SK-N-SH treated with all-trans-retinoic acid at 6 μM for 48 hours (cell line): Measurements from ENCODE around the gene STK39.

ENCODE experiments used
- ATAC-seq: fragments of 200-7000 bp; cut with Tn5 transposase; 3 replicates; pipeline ENCODE4 v1.9.1; 2020; ENCODE audit warnings: mild to moderate bottlenecking, moderate library complexity
- ARNTL ChIP-seq: fragments of 450-650 bp; formaldehyde crosslinking; IDR thresholded peaks from 2 replicates; pipeline ENCODE4 v1.5.0; 2020; ENCODE audit warnings: low read depth, mild to moderate bottlenecking, moderate library complexity, borderline replicate concordance
- BACH2 ChIP-seq: fragments of 250-450 bp; sonication (Bioruptor Pico); IDR thresholded peaks from 2 replicates; pipeline ENCODE4 v1.9.0; 2021; ENCODE audit warnings: mild to moderate bottlenecking, borderline replicate concordance
- CSDC2 ChIP-seq: fragments of 250-450 bp; sonication (Bioruptor Pico); IDR thresholded peaks from 2 replicates; pipeline ENCODE4 v1.5.0; 2020; ENCODE audit warnings: mild to moderate bottlenecking, moderate library complexity
- ESRRG ChIP-seq: fragments of 250-450 bp; sonication (Bioruptor Pico); IDR thresholded peaks from 2 replicates; pipeline ENCODE4 v1.6.1; 2021; ENCODE audit warnings: mild to moderate bottlenecking
- GLIS3 ChIP-seq: fragments of 250-450 bp; sonication (Bioruptor Pico); IDR thresholded peaks from 2 replicates; pipeline ENCODE4 v1.5.0; 2020; ENCODE audit warnings: mild to moderate bottlenecking, moderate library complexity
- ISL1 ChIP-seq: fragments of 250-450 bp; sonication (Bioruptor Pico); IDR thresholded peaks from 2 replicates; pipeline ENCODE4 v2.1.2; 2022; ENCODE audit warnings: mild to moderate bottlenecking, moderate library complexity
- OSR1 ChIP-seq: fragments of 250-450 bp; sonication (Bioruptor Pico); IDR thresholded peaks from 2 replicates; pipeline ENCODE4 v1.8.0; 2022; ENCODE audit warnings: moderate library complexity, mild to moderate bottlenecking, inconsistent platforms
- PPARA ChIP-seq: fragments of 250-450 bp; sonication (Bioruptor Pico); IDR thresholded peaks from 2 replicates; pipeline ENCODE4 v1.5.0; 2020; ENCODE audit warnings: mild to moderate bottlenecking, borderline replicate concordance
- RARB ChIP-seq: fragments of 250-450 bp; sonication (Bioruptor Pico); IDR thresholded peaks from 2 replicates; pipeline ENCODE4 v1.8.0; 2021; ENCODE audit warnings: mild to moderate bottlenecking, moderate library complexity
- SNAI2 ChIP-seq: fragments of 250-450 bp; sonication (Bioruptor Pico); IDR thresholded peaks from 2 replicates; pipeline ENCODE4 v1.5.0; 2020; ENCODE audit warnings: mild to moderate bottlenecking, moderate library complexity
- TCF4 ChIP-seq: fragments of 250-450 bp; sonication (Bioruptor Pico); IDR thresholded peaks from 2 replicates; pipeline ENCODE4 v1.8.0; 2021; ENCODE audit warnings: mild to moderate bottlenecking, moderate library complexity, borderline replicate concordance
- TOX ChIP-seq: fragments of 250-450 bp; sonication (Bioruptor Pico); IDR thresholded peaks from 2 replicates; pipeline ENCODE4 v1.8.0; 2021; ENCODE audit warnings: mild to moderate bottlenecking, moderate library complexity, borderline replicate concordance
- ZC3H10 ChIP-seq: fragments of 250-450 bp; sonication (Bioruptor Pico); IDR thresholded peaks from 2 replicates; pipeline ENCODE4 v1.5.1; 2021; ENCODE audit warnings: mild to moderate bottlenecking, moderate library complexity
- ZFP3 ChIP-seq: fragments of 250-450 bp; sonication (Bioruptor Pico); IDR thresholded peaks from 2 replicates; pipeline ENCODE4 v1.5.0; 2020; ENCODE audit warnings: mild to moderate bottlenecking, moderate library complexity
- ZFP30 ChIP-seq: fragments of 450-650 bp; formaldehyde crosslinking; IDR thresholded peaks from 2 replicates; pipeline ENCODE4 v1.5.0; 2022; ENCODE audit warnings: mild to moderate bottlenecking, moderate library complexity
- ZNF565 ChIP-seq: fragments of 450-650 bp; formaldehyde crosslinking; conservative IDR thresholded peaks from 2 replicates; pipeline ENCODE4 v1.5.0; 2020; ENCODE audit warnings: low read depth, mild to moderate bottlenecking, moderate library complexity
- ZNF70 ChIP-seq: fragments of 450-650 bp; formaldehyde crosslinking; IDR thresholded peaks from 2 replicates; pipeline ENCODE4 v1.5.0; 2020; ENCODE audit warnings: mild to moderate bottlenecking, moderate library complexity
- ZNF8 ChIP-seq: fragments of 450-650 bp; formaldehyde crosslinking; IDR thresholded peaks from 2 replicates; pipeline ENCODE4 v1.5.0; 2020; ENCODE audit warnings: mild to moderate bottlenecking, moderate library complexity
- TF ChIP-seq, protein P1 (sequence below): fragments of 250-450 bp; sonication (Bioruptor Pico); IDR thresholded peaks from 2 replicates; pipeline ENCODE4 v1.5.1; 2021; ENCODE audit warnings: mild to moderate bottlenecking, moderate library complexity
- TF ChIP-seq, protein P2 (sequence below): fragments of 250-450 bp; sonication (Bioruptor Pico); IDR thresholded peaks from 2 replicates; pipeline ENCODE4 v1.8.0; 2021; ENCODE audit warnings: low read depth, mild to moderate bottlenecking, moderate library complexity, borderline replicate concordance
- TF ChIP-seq, protein P3 (sequence below): fragments of 250-450 bp; sonication (Bioruptor Pico); IDR thresholded peaks from 2 replicates; pipeline ENCODE4 v1.5.1; 2020; ENCODE audit warnings: low read depth, mild to moderate bottlenecking, moderate library complexity
- TF ChIP-seq, protein P4 (sequence below): fragments of 250-450 bp; sonication (Bioruptor Pico); IDR thresholded peaks from 2 replicates; pipeline ENCODE4 v1.5.0; 2020; ENCODE audit warnings: mild to moderate bottlenecking, moderate library complexity
- TF ChIP-seq, protein P5 (sequence below): fragments of 250-450 bp; sonication (Bioruptor Pico); IDR thresholded peaks from 2 replicates; pipeline ENCODE4 v1.8.0; 2020; ENCODE audit warnings: mild to moderate bottlenecking, moderate library complexity, borderline replicate concordance

The STK39 gene

DNA sequence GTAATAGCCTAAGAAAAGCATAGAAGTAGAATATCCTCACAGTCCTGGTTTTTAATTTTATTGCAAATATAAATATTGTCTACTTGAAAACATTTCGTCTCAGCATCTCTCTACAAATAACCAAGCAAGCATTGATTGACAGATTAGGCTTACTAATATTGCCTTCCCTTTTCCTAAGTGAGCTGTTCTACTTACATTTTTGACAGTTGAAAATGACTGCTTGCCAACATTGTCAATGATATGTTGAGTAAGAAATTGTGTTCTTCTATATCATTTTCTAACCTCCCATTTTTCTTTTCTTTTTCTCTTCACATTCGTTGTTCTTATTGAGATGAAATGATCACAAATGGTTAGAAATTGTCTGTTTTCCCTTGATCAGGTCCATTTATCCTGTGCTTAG, 47.0 kb upstream of the STK39 start:
- no peak for ATAC-seq
- TF ChIP-seq, protein P1, sequence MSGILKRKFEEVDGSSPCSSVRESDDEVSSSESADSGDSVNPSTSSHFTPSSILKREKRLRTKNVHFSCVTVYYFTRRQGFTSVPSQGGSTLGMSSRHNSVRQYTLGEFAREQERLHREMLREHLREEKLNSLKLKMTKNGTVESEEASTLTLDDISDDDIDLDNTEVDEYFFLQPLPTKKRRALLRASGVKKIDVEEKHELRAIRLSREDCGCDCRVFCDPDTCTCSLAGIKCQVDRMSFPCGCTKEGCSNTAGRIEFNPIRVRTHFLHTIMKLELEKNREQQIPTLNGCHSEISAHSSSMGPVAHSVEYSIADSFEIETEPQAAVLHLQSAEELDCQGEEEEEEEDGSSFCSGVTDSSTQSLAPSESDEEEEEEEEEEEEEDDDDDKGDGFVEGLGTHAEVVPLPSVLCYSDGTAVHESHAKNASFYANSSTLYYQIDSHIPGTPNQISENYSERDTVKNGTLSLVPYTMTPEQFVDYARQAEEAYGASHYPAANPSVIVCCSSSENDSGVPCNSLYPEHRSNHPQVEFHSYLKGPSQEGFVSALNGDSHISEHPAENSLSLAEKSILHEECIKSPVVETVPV (CRISPR knock-in tag): no peak
- TF ChIP-seq PPARA (no peak), TOX (CRISPR knock-in tag) (no peak), ZC3H10 (CRISPR knock-in tag) (no peak), ESRRG (CRISPR knock-in tag) (no peak), RARB (CRISPR knock-in tag) (no peak), OSR1 (CRISPR knock-in tag) (no peak), ISL1 (CRISPR knock-in tag) (no peak), CSDC2 (no peak), ZNF8 (CRISPR knock-in tag) (no peak), BACH2 (no peak), GLIS3 (CRISPR knock-in tag) (no peak), ZNF70 (no peak), ARNTL (CRISPR knock-in tag) (no peak), ZNF565 (no peak)
- TF ChIP-seq, protein P2, sequence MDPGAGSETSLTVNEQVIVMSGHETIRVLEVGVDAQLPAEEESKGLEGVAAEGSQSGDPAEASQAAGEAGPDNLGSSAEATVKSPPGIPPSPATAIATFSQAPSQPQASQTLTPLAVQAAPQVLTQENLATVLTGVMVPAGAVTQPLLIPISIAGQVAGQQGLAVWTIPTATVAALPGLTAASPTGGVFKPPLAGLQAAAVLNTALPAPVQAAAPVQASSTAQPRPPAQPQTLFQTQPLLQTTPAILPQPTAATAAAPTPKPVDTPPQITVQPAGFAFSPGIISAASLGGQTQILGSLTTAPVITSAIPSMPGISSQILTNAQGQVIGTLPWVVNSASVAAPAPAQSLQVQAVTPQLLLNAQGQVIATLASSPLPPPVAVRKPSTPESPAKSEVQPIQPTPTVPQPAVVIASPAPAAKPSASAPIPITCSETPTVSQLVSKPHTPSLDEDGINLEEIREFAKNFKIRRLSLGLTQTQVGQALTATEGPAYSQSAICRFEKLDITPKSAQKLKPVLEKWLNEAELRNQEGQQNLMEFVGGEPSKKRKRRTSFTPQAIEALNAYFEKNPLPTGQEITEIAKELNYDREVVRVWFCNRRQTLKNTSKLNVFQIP: no peak
- TF ChIP-seq, protein P3, sequence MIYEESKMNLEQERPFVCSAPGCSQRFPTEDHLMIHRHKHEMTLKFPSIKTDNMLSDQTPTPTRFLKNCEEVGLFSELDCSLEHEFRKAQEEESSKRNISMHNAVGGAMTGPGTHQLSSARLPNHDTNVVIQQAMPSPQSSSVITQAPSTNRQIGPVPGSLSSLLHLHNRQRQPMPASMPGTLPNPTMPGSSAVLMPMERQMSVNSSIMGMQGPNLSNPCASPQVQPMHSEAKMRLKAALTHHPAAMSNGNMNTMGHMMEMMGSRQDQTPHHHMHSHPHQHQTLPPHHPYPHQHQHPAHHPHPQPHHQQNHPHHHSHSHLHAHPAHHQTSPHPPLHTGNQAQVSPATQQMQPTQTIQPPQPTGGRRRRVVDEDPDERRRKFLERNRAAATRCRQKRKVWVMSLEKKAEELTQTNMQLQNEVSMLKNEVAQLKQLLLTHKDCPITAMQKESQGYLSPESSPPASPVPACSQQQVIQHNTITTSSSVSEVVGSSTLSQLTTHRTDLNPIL (CRISPR knock-in tag): no peak
- TF ChIP-seq, protein P4, sequence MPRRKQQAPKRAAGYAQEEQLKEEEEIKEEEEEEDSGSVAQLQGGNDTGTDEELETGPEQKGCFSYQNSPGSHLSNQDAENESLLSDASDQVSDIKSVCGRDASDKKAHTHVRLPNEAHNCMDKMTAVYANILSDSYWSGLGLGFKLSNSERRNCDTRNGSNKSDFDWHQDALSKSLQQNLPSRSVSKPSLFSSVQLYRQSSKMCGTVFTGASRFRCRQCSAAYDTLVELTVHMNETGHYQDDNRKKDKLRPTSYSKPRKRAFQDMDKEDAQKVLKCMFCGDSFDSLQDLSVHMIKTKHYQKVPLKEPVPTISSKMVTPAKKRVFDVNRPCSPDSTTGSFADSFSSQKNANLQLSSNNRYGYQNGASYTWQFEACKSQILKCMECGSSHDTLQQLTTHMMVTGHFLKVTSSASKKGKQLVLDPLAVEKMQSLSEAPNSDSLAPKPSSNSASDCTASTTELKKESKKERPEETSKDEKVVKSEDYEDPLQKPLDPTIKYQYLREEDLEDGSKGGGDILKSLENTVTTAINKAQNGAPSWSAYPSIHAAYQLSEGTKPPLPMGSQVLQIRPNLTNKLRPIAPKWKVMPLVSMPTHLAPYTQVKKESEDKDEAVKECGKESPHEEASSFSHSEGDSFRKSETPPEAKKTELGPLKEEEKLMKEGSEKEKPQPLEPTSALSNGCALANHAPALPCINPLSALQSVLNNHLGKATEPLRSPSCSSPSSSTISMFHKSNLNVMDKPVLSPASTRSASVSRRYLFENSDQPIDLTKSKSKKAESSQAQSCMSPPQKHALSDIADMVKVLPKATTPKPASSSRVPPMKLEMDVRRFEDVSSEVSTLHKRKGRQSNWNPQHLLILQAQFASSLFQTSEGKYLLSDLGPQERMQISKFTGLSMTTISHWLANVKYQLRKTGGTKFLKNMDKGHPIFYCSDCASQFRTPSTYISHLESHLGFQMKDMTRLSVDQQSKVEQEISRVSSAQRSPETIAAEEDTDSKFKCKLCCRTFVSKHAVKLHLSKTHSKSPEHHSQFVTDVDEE (CRISPR knock-in tag): no peak
- TF ChIP-seq, protein P5, sequence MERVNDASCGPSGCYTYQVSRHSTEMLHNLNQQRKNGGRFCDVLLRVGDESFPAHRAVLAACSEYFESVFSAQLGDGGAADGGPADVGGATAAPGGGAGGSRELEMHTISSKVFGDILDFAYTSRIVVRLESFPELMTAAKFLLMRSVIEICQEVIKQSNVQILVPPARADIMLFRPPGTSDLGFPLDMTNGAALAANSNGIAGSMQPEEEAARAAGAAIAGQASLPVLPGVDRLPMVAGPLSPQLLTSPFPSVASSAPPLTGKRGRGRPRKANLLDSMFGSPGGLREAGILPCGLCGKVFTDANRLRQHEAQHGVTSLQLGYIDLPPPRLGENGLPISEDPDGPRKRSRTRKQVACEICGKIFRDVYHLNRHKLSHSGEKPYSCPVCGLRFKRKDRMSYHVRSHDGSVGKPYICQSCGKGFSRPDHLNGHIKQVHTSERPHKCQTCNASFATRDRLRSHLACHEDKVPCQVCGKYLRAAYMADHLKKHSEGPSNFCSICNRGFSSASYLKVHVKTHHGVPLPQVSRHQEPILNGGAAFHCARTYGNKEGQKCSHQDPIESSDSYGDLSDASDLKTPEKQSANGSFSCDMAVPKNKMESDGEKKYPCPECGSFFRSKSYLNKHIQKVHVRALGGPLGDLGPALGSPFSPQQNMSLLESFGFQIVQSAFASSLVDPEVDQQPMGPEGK (CRISPR knock-in tag): no peak

DNA sequence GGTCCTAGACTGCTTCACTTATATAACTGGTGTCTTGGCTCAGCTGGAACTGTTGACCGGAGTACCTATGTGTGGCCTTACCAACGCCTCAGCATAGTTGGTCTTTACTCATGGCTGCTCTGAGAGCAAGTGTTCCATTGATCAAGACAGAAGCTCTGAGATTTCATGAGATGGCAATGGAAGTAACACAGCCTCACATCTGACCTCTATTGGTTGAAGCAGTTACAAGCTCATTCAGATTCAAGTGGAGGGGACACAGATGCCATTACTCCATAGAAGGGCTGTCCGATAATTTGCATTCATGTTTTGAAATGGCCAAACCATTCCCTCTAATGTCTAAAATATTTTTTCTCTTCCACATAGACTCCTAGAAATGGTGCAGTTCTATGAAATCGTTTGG, 46.4 kb upstream of the STK39 start:
- no peak for ATAC-seq
- no peak for TF ChIP-seq TOX (CRISPR knock-in tag)
- no peak for TF ChIP-seq RARB (CRISPR knock-in tag)
- TF ChIP-seq BACH2: no peak
- no peak for TF ChIP-seq SNAI2 (CRISPR knock-in tag)
- TF ChIP-seq, protein P3 (CRISPR knock-in tag): no peak
- TF ChIP-seq ZNF565: no peak
- TF ChIP-seq ZNF70: no peak
- no peak for TF ChIP-seq ZFP30

DNA sequence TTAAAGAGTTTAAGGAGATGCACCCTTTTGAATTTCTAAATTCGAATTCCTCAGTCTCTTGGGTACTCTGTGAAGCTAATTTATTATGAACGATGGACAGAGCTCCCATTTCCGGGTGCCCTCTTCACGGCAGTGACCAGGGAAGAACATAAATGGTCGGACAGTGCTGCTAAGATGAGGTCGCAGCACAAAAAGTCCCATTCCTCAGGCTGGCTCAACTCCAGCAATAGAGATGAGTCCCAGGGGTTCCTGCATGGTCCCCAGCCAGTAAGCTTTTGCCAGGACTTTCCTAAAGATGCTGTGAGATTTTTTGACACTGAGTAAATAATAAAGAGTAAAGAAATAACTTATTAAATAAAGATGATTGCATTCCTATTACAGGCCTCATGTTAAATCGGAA, 43.0 kb upstream of the STK39 start:
- ATAC-seq: no peak
- TF ChIP-seq ZNF8 (CRISPR knock-in tag) (no peak), ZFP3 (CRISPR knock-in tag) (no peak), ZNF565 (no peak), TCF4 (CRISPR knock-in tag) (no peak), ZC3H10 (CRISPR knock-in tag) (no peak), ZFP30 (no peak)
- TF ChIP-seq, protein P3 (CRISPR knock-in tag): no peak
